Kidney (tissue), 14 donors: ENCODE results near the gene LGALS3BP. TPM values are rescaled to one million over a fixed set of nuclear protein-coding genes. Genes with fewer than 3 reads are reported as not detected.

Experiments used
- DNase-seq, 5 donors: peaks; one replicate each; pipeline ENCODE4 v3.0.0-alpha.2; 2013 to 2020
- FAIRE-seq: peaks from 2 replicates; lab custom pipeline; 2012; peaks lifted over from hg19 to GRCh38; lab: Jason Lieb, UNC
- H3K27ac ChIP-seq, 2 donors: one replicate each; pipeline ENCODE4 v1.7.0; 2013; ENCODE audit warnings: low read depth in 2 of 2, low read length in 2 of 2, inconsistent platforms in 1 of 2
- H3K27me3 ChIP-seq: one replicate; pipeline ENCODE4 v1.7.1; 2013; ENCODE audit warnings: low read length, inconsistent platforms; ENCODE audit not compliant: control insufficient read depth, insufficient read depth
- H3K36me3 ChIP-seq, 3 donors: one replicate each; pipeline versions ENCODE4 v1.7.0 to v1.7.1; 2013; ENCODE audit warnings: low read length in 3 of 3, control low read depth in 1 of 3, inconsistent platforms in 1 of 3; ENCODE audit not compliant: insufficient read depth in 3 of 3, control insufficient read depth in 2 of 3
- H3K4me1 ChIP-seq, 3 donors: one replicate each; pipeline versions ENCODE4 v1.7.0 to v1.7.1; 2013; ENCODE audit warnings: low read length in 3 of 3, inconsistent platforms in 1 of 3, low read depth in 1 of 3; ENCODE audit not compliant: control insufficient read depth in 2 of 3, insufficient read depth in 2 of 3
- H3K4me3 ChIP-seq, 3 donors: one replicate each; pipeline versions ENCODE4 v1.7.0 to v1.8.1; 2013; ENCODE audit warnings: low read length in 3 of 3, control low read depth in 1 of 3, inconsistent platforms in 1 of 3
- H3K9ac ChIP-seq, 3 donors: one replicate each; pipeline versions ENCODE4 v1.7.0 to v1.7.1; 2013; ENCODE audit warnings: low read length in 3 of 3, control low read depth in 1 of 3, inconsistent platforms in 1 of 3
- H3K9me3 ChIP-seq, 3 donors: one replicate each; pipeline versions ENCODE4 v1.7.0 to v1.7.1; 2013; ENCODE audit warnings: low read length in 3 of 3, control low read depth in 1 of 3, inconsistent platforms in 1 of 3; ENCODE audit not compliant: control insufficient read depth in 2 of 3, insufficient read depth in 1 of 3
- intact Hi-C: fragments of 100-400 bp; cut with DNase I; formaldehyde crosslinking; loops from one replicate; pipeline ENCODE4 v1.11.1; 2022
- polyA plus RNA-seq: library from polyadenylated mRNA; stranded (reverse); fragments of 350-450 nt; fragmentation: Illumina TruSeq; extraction: RNeasy Lipid Tissue Mini Kit (QIAGEN cat#74804); gene quantifications from one replicate; pipeline ENCODE4 v1.2.3, GENCODE V29; 2014; ENCODE audit warnings: low read depth, low replicate concordance; ENCODE audit not compliant: insufficient read depth
- total RNA-seq: library from RNA; stranded (reverse); fragmentation: NEBNext Ultra II Directional; extraction: Animal tissue kit (Norgen Biotek cat#: 25700); gene quantifications from one replicate; pipeline ENCODE4 v1.2.1, GENCODE V29; 2021
- TF ChIP-seq, protein P1 (sequence below): IDR thresholded peaks from 3 replicates; pipeline ENCODE4 v1.5.1; 2012; ENCODE audit warnings: mild to moderate bottlenecking, moderate library complexity, borderline replicate concordance; ENCODE audit not compliant: insufficient read depth; ENCODE audit errors: extremely low read depth
- donor health status: control.
- donor health status: control.
- donor health status: control.
- donor health status: control.
- donor health status: control.
- donor health status: DM: yes; HTN: yes; CAD: no.
- donor health status: Normal renal cell carcinoma (clear cell type).

LGALS3BP gene
- total and polyA plus RNA-seq, 2 donors from 2014 or later: 240 to 310 TPM

DNA sequence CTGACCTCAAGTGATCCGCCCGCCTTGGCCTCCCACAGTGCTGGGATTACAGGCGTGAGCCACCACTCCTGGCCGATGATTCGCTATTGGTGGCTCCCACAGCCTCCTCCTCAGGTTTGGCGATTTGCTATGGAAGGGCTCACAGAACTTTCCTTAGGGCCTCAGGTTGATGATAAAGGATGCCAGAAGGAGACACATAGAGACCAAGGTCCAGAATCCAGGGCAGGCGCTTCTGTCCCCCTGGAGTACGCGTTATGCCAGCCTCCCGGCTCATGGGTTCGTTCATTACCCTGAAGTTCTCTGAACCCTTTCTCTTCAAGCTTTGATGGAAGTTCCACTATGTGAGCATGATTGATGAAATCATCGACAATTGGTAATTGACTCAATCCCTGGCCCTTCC, 19.9 kb downstream of the LGALS3BP start:
- Histone ChIP-seq H3K4me3 (no peak overlapping the region), H3K9ac (no peak overlapping the region), H3K27me3 (no peaks in the 10 kb centered on the region), H3K36me3 (no peaks in the 10 kb centered on the region), H3K9me3 (no peaks in the 10 kb centered on the region), H3K27ac (no peak overlapping the region), H3K4me1 (peaks cover 0 to 3% (median 0%) of the 10 kb centered on the region in 3 donors)
- DNase-seq (peak in 1 of 5 donors; percentile 19), FAIRE-seq (no peak)
- TF ChIP-seq, protein P1, sequence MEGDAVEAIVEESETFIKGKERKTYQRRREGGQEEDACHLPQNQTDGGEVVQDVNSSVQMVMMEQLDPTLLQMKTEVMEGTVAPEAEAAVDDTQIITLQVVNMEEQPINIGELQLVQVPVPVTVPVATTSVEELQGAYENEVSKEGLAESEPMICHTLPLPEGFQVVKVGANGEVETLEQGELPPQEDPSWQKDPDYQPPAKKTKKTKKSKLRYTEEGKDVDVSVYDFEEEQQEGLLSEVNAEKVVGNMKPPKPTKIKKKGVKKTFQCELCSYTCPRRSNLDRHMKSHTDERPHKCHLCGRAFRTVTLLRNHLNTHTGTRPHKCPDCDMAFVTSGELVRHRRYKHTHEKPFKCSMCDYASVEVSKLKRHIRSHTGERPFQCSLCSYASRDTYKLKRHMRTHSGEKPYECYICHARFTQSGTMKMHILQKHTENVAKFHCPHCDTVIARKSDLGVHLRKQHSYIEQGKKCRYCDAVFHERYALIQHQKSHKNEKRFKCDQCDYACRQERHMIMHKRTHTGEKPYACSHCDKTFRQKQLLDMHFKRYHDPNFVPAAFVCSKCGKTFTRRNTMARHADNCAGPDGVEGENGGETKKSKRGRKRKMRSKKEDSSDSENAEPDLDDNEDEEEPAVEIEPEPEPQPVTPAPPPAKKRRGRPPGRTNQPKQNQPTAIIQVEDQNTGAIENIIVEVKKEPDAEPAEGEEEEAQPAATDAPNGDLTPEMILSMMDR: no peak
- intact Hi-C loops: no loop called here

DNA sequence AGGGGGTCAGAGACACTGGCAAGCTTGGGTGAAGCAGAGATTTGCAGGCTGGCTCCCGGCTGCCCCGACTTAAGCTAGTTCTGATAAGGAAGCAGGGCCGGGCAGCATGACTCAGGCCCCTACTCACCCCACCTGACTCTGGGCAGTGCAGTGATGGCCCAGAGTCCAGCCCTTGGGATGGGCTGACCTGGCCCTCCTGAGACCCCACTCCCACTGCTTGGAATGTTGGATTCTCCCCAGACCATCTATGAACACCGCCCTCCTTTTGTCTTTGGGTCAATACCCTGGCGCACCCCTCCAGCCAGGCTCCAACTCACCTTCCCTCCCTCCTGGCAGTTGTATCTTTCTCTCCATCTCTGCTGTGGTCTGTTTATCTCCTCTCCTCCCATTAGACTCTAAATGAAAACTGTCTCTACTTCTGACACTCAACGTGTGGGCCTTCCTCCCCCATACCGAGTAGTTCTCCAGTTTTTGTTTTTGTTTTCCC, 21.0 kb downstream of the LGALS3BP start:
- Histone ChIP-seq H3K9me3 (no peaks in the 10 kb centered on the region), H3K9ac (no peak overlapping the region), H3K27ac (no peak overlapping the region), H3K27me3 (no peaks in the 10 kb centered on the region), H3K4me1 (peaks cover 0 to 3% (median 0%) of the 10 kb centered on the region in 3 donors), H3K36me3 (no peaks in the 10 kb centered on the region), H3K4me3 (no peak overlapping the region)
- DNase-seq: no peak
- TF ChIP-seq, protein P1: no peak
- no peak for FAIRE-seq
- intact Hi-C loops: no loop called here

DNA sequence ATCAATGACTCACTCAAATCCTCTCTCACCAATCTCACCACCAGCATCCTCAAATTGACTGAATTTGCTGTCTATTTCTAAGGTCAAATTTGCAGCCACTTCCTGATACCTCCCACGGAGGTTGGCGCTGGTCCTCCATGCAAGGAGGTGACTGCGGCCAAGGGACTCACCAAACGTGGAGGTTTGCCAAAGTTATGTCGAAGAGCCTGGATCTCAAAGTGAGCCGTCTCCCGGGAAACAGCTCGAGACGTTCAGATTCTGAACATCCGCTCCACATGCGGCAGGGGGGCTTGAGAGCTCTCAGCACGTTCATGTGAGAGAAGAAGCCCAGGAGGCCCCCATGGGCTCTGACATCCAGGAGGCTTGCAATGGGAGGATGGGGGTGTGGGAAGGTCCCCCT, 22.6 kb downstream of the LGALS3BP start:
- DNase-seq: peak in 1 of 5 donors; percentile 36
- H3K36me3 ChIP-seq: no peaks in the 10 kb centered on the region
- H3K4me3 ChIP-seq: no peak overlapping the region
- peaks cover 0 to 1% (median 0%) of the 10 kb centered on the region in 3 donors for H3K4me1 ChIP-seq
- H3K9me3 ChIP-seq: no peaks in the 10 kb centered on the region
- TF ChIP-seq, protein P1: no peak
- H3K27me3 ChIP-seq: no peaks in the 10 kb centered on the region
- no peak for FAIRE-seq
- intact Hi-C loops: no loop called here
- H3K9ac ChIP-seq: no peak overlapping the region
- H3K27ac ChIP-seq: no peak overlapping the region

GRCh38 chr17:78956254-78956653, 23.5 kb downstream of the LGALS3BP start:
- FAIRE-seq: no peak
- peaks cover 0 to 4% (median 2%) of the 10 kb centered on the region in 3 donors for H3K4me1 ChIP-seq
- peak in 1 of 5 donors; percentile 35 for DNase-seq
- no peaks in the 10 kb centered on the region for H3K27me3 ChIP-seq
- no peak overlapping the region for H3K27ac ChIP-seq
- TF ChIP-seq, protein P1: no peak
- no peaks in the 10 kb centered on the region for H3K36me3 ChIP-seq
- H3K4me3 ChIP-seq: no peak overlapping the region
- no peaks in the 10 kb centered on the region for H3K9me3 ChIP-seq
- no peak overlapping the region for H3K9ac ChIP-seq
- intact Hi-C loops: no loop called here
